Endothelial cell of umbilical vein (primary cell): ENCODE data around the gene PSMA7. TPM values are rescaled to one million over a fixed set of nuclear protein-coding genes. Genes with fewer than 3 reads are reported as not detected.

ENCODE experiments used
- BruUV-seq: library from RNA; stranded (reverse); fragments of 400-500 nt; replicated peaks from 2 replicates; lab custom pipeline; 2021; lab: Mats Ljungman, UMichigan
- CTCF ChIA-PET: fragments of 300-600, 350-600 bp; sonication (Branson Sonifier 250); formaldehyde crosslinking; loops from one replicate; lab custom pipeline; 2021; ENCODE audit warnings: antibody characterized with exemption, inconsistent platforms; lab: Charles Lee
- POLR2A ChIA-PET: fragments of 300-600, 350-600 bp; sonication (Branson Sonifier 250); formaldehyde crosslinking; loops from one replicate; lab custom pipeline; 2021; ENCODE audit warnings: antibody characterized with exemption, inconsistent platforms; lab: Charles Lee
- DNase-seq: peaks from one replicate; pipeline ENCODE4 v3.0.0-alpha.2; 2011; ENCODE audit warnings: low read depth, low spot score
- FAIRE-seq: peaks from 2 replicates; lab custom pipeline; 2011; peaks lifted over from hg19 to GRCh38; lab: Jason Lieb, UNC
- H2AFZ ChIP-seq: 2 replicates; pipeline ENCODE4 v1.6.0; 2012; ENCODE audit warnings: low read depth, low read length, control low read depth, inconsistent platforms
- H3K27ac ChIP-seq: 2 replicates; pipeline ENCODE4 v1.5.1; 2011; ENCODE audit warnings: low read depth, mild to moderate bottlenecking, control low read depth, low read length, moderate library complexity; ENCODE audit not compliant: insufficient read depth
- H3K27me3 ChIP-seq, 2 experiments: 2 replicates each; pipeline versions ENCODE4 v1.6.0 to v1.6.1; 2011; ENCODE audit warnings: low read length in 2 of 2, mixed read lengths in 1 of 2; ENCODE audit not compliant: control insufficient read depth in 2 of 2, insufficient read depth in 2 of 2
- H3K36me3 ChIP-seq, 2 experiments: 2 replicates in 1 of 2; 3 replicates in 1 of 2; pipeline ENCODE4 v1.5.1; 2011; ENCODE audit warnings: low read length in 2 of 2, mild to moderate bottlenecking in 1 of 2, moderate library complexity in 1 of 2; ENCODE audit not compliant: control insufficient read depth in 2 of 2, insufficient read depth in 2 of 2; ENCODE audit errors: extremely low read depth in 1 of 2
- H3K4me1 ChIP-seq: 3 replicates; pipeline ENCODE4 v1.5.1; 2011; ENCODE audit warnings: mild to moderate bottlenecking, low read length; ENCODE audit not compliant: control insufficient read depth, insufficient read depth; ENCODE audit errors: extremely low read depth
- H3K4me2 ChIP-seq: 2 replicates; pipeline ENCODE4 v1.6.1; 2011; ENCODE audit warnings: low read length, control low read depth, mixed read lengths; ENCODE audit not compliant: insufficient read depth
- H3K4me3 ChIP-seq, 3 experiments: fragments of 200-600 bp in 1 of 3; sonication (generic), shearing (Covaris generic) in 1 of 3; replicated peaks in 1 of 3; 2 replicates each; pipeline ENCODE4 v1.5.1; 2011 to 2016; ENCODE audit warnings: control low read depth in 3 of 3, low read length in 3 of 3, mild to moderate bottlenecking in 2 of 3, inconsistent platforms in 1 of 3, low read depth in 1 of 3, moderate library complexity in 1 of 3; ENCODE audit not compliant: insufficient read depth in 1 of 3
- H3K79me2 ChIP-seq: 2 replicates; pipeline ENCODE4 v1.6.0; 2012; ENCODE audit warnings: low read length, inconsistent platforms; ENCODE audit not compliant: control insufficient read depth, insufficient read depth
- H3K9ac ChIP-seq: replicated peaks from 2 replicates; pipeline ENCODE3; 2011; ENCODE audit warnings: low read length, control low read depth; ENCODE audit not compliant: insufficient read depth; ENCODE audit errors: extremely low read depth
- H3K9me1 ChIP-seq: replicated peaks from 3 replicates; pipeline ENCODE4 v1.6.0; 2011; ENCODE audit warnings: mild to moderate bottlenecking, low read length; ENCODE audit not compliant: control insufficient read depth, insufficient read depth; ENCODE audit errors: extremely low read depth
- H3K9me3 ChIP-seq: replicated peaks from 2 replicates; pipeline ENCODE4 v1.5.1; 2012; ENCODE audit warnings: low read length, inconsistent platforms; ENCODE audit not compliant: control insufficient read depth, insufficient read depth
- H4K20me1 ChIP-seq: replicated peaks from 2 replicates; pipeline ENCODE3; 2011; ENCODE audit warnings: mild to moderate bottlenecking, low read length; ENCODE audit not compliant: control insufficient read depth, insufficient read depth; ENCODE audit errors: extremely low read depth
- EZH2 ChIP-seq: IDR thresholded peaks from 2 replicates; pipeline ENCODE4 v1.6.1; 2012; ENCODE audit warnings: borderline replicate concordance, low read depth, mild to moderate bottlenecking, moderate library complexity, low read length, inconsistent platforms; ENCODE audit not compliant: severe bottlenecking
- FOS ChIP-seq: IDR thresholded peaks from 2 replicates; pipeline ENCODE4 v1.6.1; 2011; ENCODE audit warnings: mild to moderate bottlenecking, low read length, moderate library complexity, borderline replicate concordance; ENCODE audit not compliant: insufficient read depth
- GATA2 ChIP-seq: IDR thresholded peaks from 2 replicates; pipeline ENCODE4 v1.7.0; 2011; ENCODE audit warnings: low read depth, mild to moderate bottlenecking, moderate library complexity, mixed read lengths, low read length; ENCODE audit not compliant: insufficient read length, insufficient read depth
- JUN ChIP-seq: IDR thresholded peaks from 2 replicates; pipeline ENCODE4 v1.6.1; 2011; ENCODE audit warnings: borderline replicate concordance, low read depth; ENCODE audit not compliant: insufficient read length, insufficient read depth
- MYC ChIP-seq: IDR thresholded peaks from one replicate; pipeline ENCODE4 v1.6.1; 2011; ENCODE audit warnings: mild to moderate bottlenecking, low read depth, low read length
- POLR2A ChIP-seq: IDR thresholded peaks from 2 replicates; pipeline ENCODE4 v1.6.1; 2012; ENCODE audit warnings: low read depth, mild to moderate bottlenecking, control low read depth, low read length
- POLR2AphosphoS5 ChIP-seq: IDR thresholded peaks from 2 replicates; pipeline ENCODE4 v1.6.1; 2012; ENCODE audit warnings: low read depth, mild to moderate bottlenecking, control low read depth, low read length, moderate library complexity; ENCODE audit not compliant: insufficient read depth
- dilution Hi-C: fragments of 300-500 bp; cut with MboI; formaldehyde crosslinking; loops from one replicate; pipeline ENCODE4 v1.15.0; 2019; ENCODE audit warnings: low sequenced_read_pairs; ENCODE audit not compliant: extremely low pct_ligation_motif_present
- intact Hi-C: fragments of 100-400 bp; cut with micrococcal nuclease; formaldehyde crosslinking; loops from one replicate; pipeline ENCODE4 v1.10.0; 2022
- polyA plus RNA-seq, 4 experiments: library from polyadenylated mRNA; depleted of rRNA in 3 of 4; stranded (reverse) in 3 of 4; unstranded in 1 of 4; fragments of >200 nt; gene quantifications; 2 replicates each; pipeline versions ENCODE4 v1.2.1 to v1.2.3, GENCODE V29; 2011 to 2012; ENCODE audit warnings: missing spikeins in 1 of 4
- total RNA-seq: library from RNA; stranded (reverse); gene quantifications from 2 replicates; pipeline ENCODE4 v1.2.3, GENCODE V29; 2021
- TF ChIP-seq, protein P1 (sequence below): IDR thresholded peaks from 2 replicates; pipeline ENCODE4 v1.6.1; 2011; ENCODE audit not compliant: insufficient read depth, insufficient read length
- TF ChIP-seq, protein P2 (sequence below), 2 donors: IDR thresholded peaks; 1 replicate in 1 of 2; 2 replicates in 1 of 2; pipeline ENCODE4 v1.5.1; 2011; ENCODE audit warnings: low read length in 2 of 2, mild to moderate bottlenecking in 2 of 2, moderate library complexity in 2 of 2, control low read depth in 1 of 2, inconsistent platforms in 1 of 2, low read depth in 1 of 2; ENCODE audit not compliant: insufficient read depth in 1 of 2; ENCODE audit errors: extremely low read depth in 1 of 2

The PSMA7 gene
- total and polyA plus RNA-seq, 2 donors (not counting 3 experiments of a cell fraction or from before 2014, with no cell fraction given): 393 to 826 TPM

DNA sequence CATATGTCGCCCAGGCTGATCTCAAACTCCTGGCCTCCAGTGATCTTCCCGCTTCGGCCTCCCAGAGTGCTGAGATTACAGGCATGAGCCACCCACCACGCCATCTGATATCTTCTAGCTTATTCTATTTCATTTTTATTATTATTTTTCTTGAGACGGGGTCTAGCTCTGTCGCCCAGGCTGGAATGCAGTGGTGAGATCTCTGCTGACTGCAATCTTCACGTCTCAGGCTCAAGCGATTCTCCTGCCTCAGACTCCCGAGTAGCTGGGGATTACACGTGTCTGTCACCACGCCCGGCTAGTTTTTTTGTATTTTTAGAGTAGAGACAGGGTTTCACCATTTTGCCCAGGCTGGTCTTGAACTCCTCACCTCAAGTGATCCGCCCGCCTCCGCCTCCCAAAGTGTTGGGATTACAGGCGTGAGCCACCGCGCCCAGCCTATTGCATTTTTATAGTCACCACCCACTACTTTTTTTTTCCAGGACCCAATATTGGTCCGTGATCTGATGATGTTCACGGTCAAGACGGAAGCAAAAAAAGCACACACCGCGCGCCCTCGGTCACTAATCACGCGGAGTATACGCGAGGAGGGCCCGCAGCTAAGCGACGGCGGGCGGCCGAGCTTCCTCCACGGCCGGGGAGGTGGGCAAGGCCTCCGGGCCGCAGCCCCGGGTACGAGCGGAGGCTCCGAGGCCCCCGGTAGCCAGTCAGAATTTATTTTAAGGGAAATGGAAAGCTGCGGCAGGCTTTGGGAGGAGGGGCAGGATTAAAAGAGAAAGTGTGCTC lies 22.0 kb downstream of the PSMA7 start:
- peak; percentile 35 for FAIRE-seq
- dilution Hi-C loops (no loop called here), intact Hi-C loops (loop anchor here (5.0 kb wide), 2 partner anchors 94 to 109 kb away; no protein-coding TSS in a partner anchor)
- Histone ChIP-seq H3K27ac (peak overlapping the region; percentile 57), H4K20me1 (no peaks in the 10 kb centered on the region), H3K4me3 (peak overlapping the region; percentile 68 to 75 (median 73)), H3K9me1 (no peaks in the 10 kb centered on the region), H3K9ac (peak overlapping the region; percentile 77), H3K9me3 (no peaks in the 10 kb centered on the region), H3K36me3 (peaks cover 3 to 11% of the 10 kb centered on the region in 2 experiments), H3K4me1 (peaks cover 11% of the 10 kb centered on the region), H2AFZ (peak overlapping the region; percentile 91), H3K27me3 (peaks cover 9 to 17% of the 10 kb centered on the region in 2 experiments), H3K4me2 (peak overlapping the region; percentile 43), H3K79me2 (peaks cover 16% of the 10 kb centered on the region)
- TSS peak; percentile 12 for BruUV-seq
- ChIA-PET POLR2A (interaction anchor here (0.9 to 2.0 kb wide), 2 partner anchors 29 to 55 kb away, joined by 3 to 18 read pairs; partner anchors contain the start of gene TAF4), CTCF (interaction anchor here (1.3 to 3.1 kb wide), 3 partner anchors 15 to 110 kb away, joined by 6 to 22 read pairs (median 10); no protein-coding TSS in a partner anchor)
- TF ChIP-seq, protein P1, sequence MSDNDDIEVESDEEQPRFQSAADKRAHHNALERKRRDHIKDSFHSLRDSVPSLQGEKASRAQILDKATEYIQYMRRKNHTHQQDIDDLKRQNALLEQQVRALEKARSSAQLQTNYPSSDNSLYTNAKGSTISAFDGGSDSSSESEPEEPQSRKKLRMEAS: no peak
- no peak for TF ChIP-seq JUN
- TF ChIP-seq MYC: no peak
- no peak for TF ChIP-seq POLR2A
- no peak for TF ChIP-seq EZH2
- TF ChIP-seq, protein P2, sequence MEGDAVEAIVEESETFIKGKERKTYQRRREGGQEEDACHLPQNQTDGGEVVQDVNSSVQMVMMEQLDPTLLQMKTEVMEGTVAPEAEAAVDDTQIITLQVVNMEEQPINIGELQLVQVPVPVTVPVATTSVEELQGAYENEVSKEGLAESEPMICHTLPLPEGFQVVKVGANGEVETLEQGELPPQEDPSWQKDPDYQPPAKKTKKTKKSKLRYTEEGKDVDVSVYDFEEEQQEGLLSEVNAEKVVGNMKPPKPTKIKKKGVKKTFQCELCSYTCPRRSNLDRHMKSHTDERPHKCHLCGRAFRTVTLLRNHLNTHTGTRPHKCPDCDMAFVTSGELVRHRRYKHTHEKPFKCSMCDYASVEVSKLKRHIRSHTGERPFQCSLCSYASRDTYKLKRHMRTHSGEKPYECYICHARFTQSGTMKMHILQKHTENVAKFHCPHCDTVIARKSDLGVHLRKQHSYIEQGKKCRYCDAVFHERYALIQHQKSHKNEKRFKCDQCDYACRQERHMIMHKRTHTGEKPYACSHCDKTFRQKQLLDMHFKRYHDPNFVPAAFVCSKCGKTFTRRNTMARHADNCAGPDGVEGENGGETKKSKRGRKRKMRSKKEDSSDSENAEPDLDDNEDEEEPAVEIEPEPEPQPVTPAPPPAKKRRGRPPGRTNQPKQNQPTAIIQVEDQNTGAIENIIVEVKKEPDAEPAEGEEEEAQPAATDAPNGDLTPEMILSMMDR (IDR thresholded peaks at IDR 0.05; ENCODE audit: extremely low read depth in 1 of 2, insufficient read depth in 1 of 2, low read depth in 1 of 2, low read length in 2 of 2): no peak
- no peak for TF ChIP-seq FOS
- TF ChIP-seq GATA2: no peak
- no peak for TF ChIP-seq POLR2AphosphoS5
- DNase-seq: no peak
